Hepatocyte (in vitro differentiated cells): ENCODE data around the gene HAND1. TPM values are rescaled to one million over a fixed set of nuclear protein-coding genes. Genes with fewer than 3 reads are reported as not detected.

Source experiments
- DNase-seq: peaks from one replicate; pipeline ENCODE4 v3.0.0-alpha.2; 2016; ENCODE audit warnings: low spot score
- H2AFZ ChIP-seq: fragments of 200-600 bp; sonication (generic); 2 replicates; pipeline ENCODE4 v1.6.0; 2016; ENCODE audit warnings: antibody characterized with exemption, mild to moderate bottlenecking
- H3K27ac ChIP-seq: fragments of 200-600 bp; sonication (generic); 2 replicates; pipeline ENCODE4 v1.5.1; 2016; ENCODE audit warnings: mild to moderate bottlenecking
- H3K27me3 ChIP-seq: fragments of 200-600 bp; sonication (generic); 2 replicates; pipeline ENCODE4 v1.6.1; 2016
- H3K36me3 ChIP-seq: fragments of 200-600 bp; sonication (generic); replicated peaks from 2 replicates; pipeline ENCODE4 v1.5.1; 2016; ENCODE audit warnings: low read depth; ENCODE audit not compliant: insufficient read depth
- H3K4me1 ChIP-seq: fragments of 200-600 bp; sonication (generic); 2 replicates; pipeline ENCODE4 v1.5.1; 2016; ENCODE audit warnings: mild to moderate bottlenecking, moderate library complexity; ENCODE audit not compliant: insufficient read depth
- H3K4me2 ChIP-seq: fragments of 200-600 bp; sonication (generic); 2 replicates; pipeline ENCODE4 v1.6.0; 2016
- H3K4me3 ChIP-seq: fragments of 200-600 bp; sonication (generic); 2 replicates; pipeline ENCODE4 v1.5.1; 2016; ENCODE audit warnings: mild to moderate bottlenecking
- H3K79me2 ChIP-seq: fragments of 200-600 bp; sonication (generic); 2 replicates; pipeline ENCODE4 v1.6.0; 2017; ENCODE audit warnings: mild to moderate bottlenecking
- H3K9me2 ChIP-seq: fragments of 200-600 bp; sonication (generic); replicated peaks from 2 replicates; pipeline ENCODE4 v1.6.0; 2017; ENCODE audit warnings: mild to moderate bottlenecking; ENCODE audit not compliant: insufficient read depth
- H3K9me3 ChIP-seq: fragments of 200-600 bp; sonication (generic); 2 replicates; pipeline ENCODE4 v1.5.1; 2016; ENCODE audit warnings: low read depth, mild to moderate bottlenecking
- H4K20me1 ChIP-seq: fragments of 200-600 bp; sonication (generic); 2 replicates; pipeline ENCODE4 v1.6.0; 2016; ENCODE audit warnings: mild to moderate bottlenecking; ENCODE audit not compliant: insufficient read depth, poor library complexity, severe bottlenecking
- EZH2 ChIP-seq: fragments of 200-600 bp; sonication (generic); IDR thresholded peaks from 2 replicates; pipeline ENCODE4 v1.6.1; 2016; ENCODE audit warnings: antibody characterized with exemption, mild to moderate bottlenecking, borderline replicate concordance
- EZH2phosphoT487 ChIP-seq: fragments of 200-600 bp; sonication (generic); IDR thresholded peaks from one replicate; pipeline ENCODE4 v1.6.1; 2018; ENCODE audit warnings: antibody characterized with exemption, mild to moderate bottlenecking, low read depth, moderate library complexity; ENCODE audit not compliant: unreplicated experiment, severe bottlenecking
- WGBS: methylation state at CpG from one replicate; pipeline ENCODE4 v1.1.6; 2016; ENCODE audit warnings: low lambda C conversion rate; ENCODE audit errors: missing lambda C conversion rate; 5-methylcytosine and 5-hydroxymethylcytosine counted together
- polyA plus RNA-seq: library from polyadenylated mRNA; unstranded; fragments of >200 nt; fragmentation: Nextera tagmentation; extraction: Ambion mirVana; gene quantifications from 2 replicates; pipeline ENCODE4 v1.2.1, GENCODE V29; 2016
- total RNA-seq: library from RNA; depleted of rRNA; stranded (reverse); fragments of >200 nt; gene quantifications from 2 replicates; pipeline ENCODE4 v1.2.3, GENCODE V29; 2014
- TF ChIP-seq, protein P1 (sequence below): fragments of 200-600 bp; sonication (generic); IDR thresholded peaks from 2 replicates; pipeline ENCODE4 v1.5.1; 2016; ENCODE audit warnings: antibody characterized with exemption, mild to moderate bottlenecking; ENCODE audit not compliant: poor library complexity

The HAND1 gene
- total and polyA plus RNA-seq, 2 experiments from 2014 or later, result 39.2 to 118 TPM

DNA sequence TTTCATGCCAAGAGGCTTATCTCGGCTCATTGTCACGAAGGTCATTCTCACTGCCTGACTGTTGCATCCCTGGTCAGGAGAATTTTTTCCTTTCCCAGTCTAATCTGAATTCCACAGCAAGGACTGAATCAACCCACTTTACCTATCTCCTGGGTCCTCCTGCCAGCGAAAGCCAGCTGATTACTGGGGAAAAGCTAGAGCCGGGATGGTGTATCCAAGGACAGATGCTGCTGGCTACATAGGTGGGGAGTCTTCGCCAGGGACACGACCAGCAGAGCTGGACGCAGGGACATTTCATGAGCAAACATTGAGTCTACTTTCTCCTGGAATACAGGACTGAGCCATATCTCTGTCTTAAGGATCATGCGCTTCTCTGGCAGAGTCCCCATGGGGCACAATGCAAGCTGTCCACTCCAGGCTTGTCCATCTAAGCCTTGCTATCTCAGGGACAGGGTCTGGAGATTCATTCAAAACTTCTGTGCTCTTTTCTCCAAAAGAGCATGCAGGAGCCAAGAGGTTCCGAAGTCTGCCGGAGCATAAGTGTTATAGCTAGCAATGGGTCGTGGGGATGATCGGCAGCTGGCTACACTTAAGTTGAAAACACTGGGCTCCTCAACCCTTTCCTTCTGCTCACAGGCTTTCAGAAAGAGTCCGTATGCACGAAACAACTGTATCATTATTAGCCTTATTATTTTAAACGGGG, 6.5 kb upstream of the HAND1 start:
- Histone ChIP-seq H3K4me2 (peak overlapping the region; percentile 66), H3K36me3 (no peaks in the 10 kb centered on the region), H3K4me1 (peaks cover 50% of the 10 kb centered on the region), H3K27me3 (peaks cover 86% of the 10 kb centered on the region), H2AFZ (no peak overlapping the region), H4K20me1 (no peaks in the 10 kb centered on the region), H3K79me2 (no peaks in the 10 kb centered on the region), H3K9me2 (no peaks in the 10 kb centered on the region), H3K9me3 (no peaks in the 10 kb centered on the region), H3K27ac (no peak overlapping the region), H3K4me3 (no peak overlapping the region)
- 22% methylated on average over 15 of the region's 15 CpGs for WGBS
- DNase-seq, result no peak
- TF ChIP-seq EZH2 (no peak), EZH2phosphoT487 (no peak)
- TF ChIP-seq, protein P1, sequence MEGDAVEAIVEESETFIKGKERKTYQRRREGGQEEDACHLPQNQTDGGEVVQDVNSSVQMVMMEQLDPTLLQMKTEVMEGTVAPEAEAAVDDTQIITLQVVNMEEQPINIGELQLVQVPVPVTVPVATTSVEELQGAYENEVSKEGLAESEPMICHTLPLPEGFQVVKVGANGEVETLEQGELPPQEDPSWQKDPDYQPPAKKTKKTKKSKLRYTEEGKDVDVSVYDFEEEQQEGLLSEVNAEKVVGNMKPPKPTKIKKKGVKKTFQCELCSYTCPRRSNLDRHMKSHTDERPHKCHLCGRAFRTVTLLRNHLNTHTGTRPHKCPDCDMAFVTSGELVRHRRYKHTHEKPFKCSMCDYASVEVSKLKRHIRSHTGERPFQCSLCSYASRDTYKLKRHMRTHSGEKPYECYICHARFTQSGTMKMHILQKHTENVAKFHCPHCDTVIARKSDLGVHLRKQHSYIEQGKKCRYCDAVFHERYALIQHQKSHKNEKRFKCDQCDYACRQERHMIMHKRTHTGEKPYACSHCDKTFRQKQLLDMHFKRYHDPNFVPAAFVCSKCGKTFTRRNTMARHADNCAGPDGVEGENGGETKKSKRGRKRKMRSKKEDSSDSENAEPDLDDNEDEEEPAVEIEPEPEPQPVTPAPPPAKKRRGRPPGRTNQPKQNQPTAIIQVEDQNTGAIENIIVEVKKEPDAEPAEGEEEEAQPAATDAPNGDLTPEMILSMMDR, result no peak

DNA sequence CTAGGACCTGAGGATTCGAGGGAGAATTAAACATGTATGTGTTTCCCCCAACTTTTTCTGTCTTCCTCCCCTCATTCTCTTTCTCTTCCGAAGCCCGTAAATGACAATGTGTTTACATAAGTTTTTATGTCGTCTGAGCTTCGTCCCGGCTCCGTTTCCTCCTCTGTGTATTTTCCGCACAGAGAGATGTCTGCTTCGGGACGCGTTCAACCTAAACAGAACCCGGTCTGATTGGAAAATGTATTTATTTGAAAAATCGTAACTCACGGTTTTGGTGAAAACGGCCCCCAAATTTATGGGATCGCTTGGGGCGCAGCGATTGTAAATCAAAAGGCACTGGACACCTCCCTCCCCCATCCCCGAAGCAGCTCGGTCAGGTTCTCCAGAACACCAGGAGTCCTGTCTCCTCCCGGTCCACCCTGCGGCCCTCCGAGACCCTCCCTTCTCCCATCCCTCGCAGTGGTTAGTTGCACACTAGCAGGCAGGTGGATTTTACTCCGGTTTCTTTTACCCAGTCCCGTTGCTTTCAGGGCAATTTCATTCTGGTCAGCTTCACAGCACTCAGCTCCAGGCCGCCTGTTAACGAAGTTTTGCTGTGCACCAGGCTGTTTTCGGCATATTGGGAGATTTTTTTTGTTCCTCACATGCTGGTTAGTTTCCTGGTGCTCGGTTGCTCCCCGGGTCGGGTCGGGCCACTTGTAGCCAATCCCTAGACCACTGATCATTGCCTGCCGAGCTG, 5.8 kb upstream of the HAND1 start:
- no peaks in the 10 kb centered on the region for H3K79me2 ChIP-seq
- WGBS, result 8% methylated on average over 33 of the region's 34 CpGs
- no peak overlapping the region for H3K4me3 ChIP-seq
- H3K4me2 ChIP-seq, result peak overlapping the region; percentile 66
- H3K9me2 ChIP-seq, result no peaks in the 10 kb centered on the region
- no peaks in the 10 kb centered on the region for H4K20me1 ChIP-seq
- no peak overlapping the region for H3K27ac ChIP-seq
- H3K9me3 ChIP-seq, result no peaks in the 10 kb centered on the region
- TF ChIP-seq, protein P1, result no peak
- TF ChIP-seq EZH2, result peak; percentile 75
- no peak for TF ChIP-seq EZH2phosphoT487
- peaks cover 90% of the 10 kb centered on the region for H3K27me3 ChIP-seq
- H3K4me1 ChIP-seq, result peaks cover 54% of the 10 kb centered on the region
- H3K36me3 ChIP-seq, result no peaks in the 10 kb centered on the region
- DNase-seq, result no peak
- no peak overlapping the region for H2AFZ ChIP-seq

DNA sequence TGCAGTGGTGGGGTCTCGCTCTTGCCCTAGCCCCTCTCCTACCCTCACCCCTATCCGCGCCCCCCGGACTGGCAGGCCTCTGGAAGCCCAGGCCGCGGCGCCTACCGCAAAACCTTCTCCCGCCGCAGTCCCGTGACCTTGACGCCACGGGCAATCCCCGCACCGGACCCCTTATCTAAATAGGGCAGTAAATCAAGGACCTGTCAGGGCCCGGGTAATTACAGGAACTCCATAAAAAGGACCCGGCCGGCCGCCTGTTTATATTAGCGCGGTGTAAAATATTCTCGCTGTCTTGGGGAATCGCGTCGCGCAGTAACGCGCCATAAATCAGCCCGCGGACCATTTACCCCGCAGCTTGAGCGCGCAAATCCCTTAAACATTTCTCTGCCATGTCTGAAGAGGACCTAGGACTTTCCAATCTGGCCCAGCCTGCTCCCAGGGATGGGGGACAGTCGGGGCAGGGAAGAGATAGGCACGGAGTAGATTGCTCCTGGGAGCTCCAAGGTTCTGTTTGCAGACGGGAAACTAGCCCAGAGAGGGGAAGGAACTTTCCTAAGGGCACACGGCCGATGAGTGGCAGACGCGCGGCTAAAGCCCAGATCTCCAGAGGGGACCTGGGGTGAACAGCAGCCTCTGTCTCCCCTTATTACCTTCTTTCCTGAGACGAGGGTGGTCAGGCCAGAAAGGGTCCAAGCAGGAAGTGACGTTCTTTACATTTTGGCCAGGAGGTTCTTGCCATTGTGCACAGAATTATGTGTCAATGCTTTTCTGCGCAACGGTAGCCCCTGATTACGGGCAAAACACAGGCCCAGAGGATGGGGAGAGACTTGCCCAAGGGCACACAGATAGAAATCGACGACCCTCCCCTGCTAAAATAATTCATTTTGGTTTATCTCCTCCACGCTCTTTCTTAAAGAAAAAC, 4.8 kb upstream of the HAND1 start:
- Histone ChIP-seq H3K36me3 (no peaks in the 10 kb centered on the region), H3K9me3 (no peaks in the 10 kb centered on the region), H4K20me1 (no peaks in the 10 kb centered on the region), H3K4me1 (peaks cover 65% of the 10 kb centered on the region), H3K9me2 (no peaks in the 10 kb centered on the region), H3K27ac (no peak overlapping the region), H3K27me3 (peaks cover 98% of the 10 kb centered on the region), H3K79me2 (no peaks in the 10 kb centered on the region), H3K4me3 (no peak overlapping the region), H3K4me2 (peak overlapping the region; percentile 66), H2AFZ (no peak overlapping the region)
- TF ChIP-seq EZH2, result peak; percentile 64
- TF ChIP-seq, protein P1, result no peak
- peak; percentile 61 for TF ChIP-seq EZH2phosphoT487
- WGBS, result 8% methylated on average over 49 of the region's 49 CpGs
- DNase-seq, result peak; percentile 81
